CD4-positive, alpha-beta T cell treated with Interleukin-6 for 4 hours (primary cell): ENCODE data around the gene RALGDS.
"Not testable (repeated sequence)": the region's sequence is repeated elsewhere in the genome, so short reads cannot be mapped to it uniquely, and the experiment has no call there.

Source experiments
- DNase-seq: peaks from one replicate; pipeline ENCODE4 v3.0.0-alpha.2; 2020; ENCODE audit warnings: mixed read lengths

The RALGDS gene

DNA sequence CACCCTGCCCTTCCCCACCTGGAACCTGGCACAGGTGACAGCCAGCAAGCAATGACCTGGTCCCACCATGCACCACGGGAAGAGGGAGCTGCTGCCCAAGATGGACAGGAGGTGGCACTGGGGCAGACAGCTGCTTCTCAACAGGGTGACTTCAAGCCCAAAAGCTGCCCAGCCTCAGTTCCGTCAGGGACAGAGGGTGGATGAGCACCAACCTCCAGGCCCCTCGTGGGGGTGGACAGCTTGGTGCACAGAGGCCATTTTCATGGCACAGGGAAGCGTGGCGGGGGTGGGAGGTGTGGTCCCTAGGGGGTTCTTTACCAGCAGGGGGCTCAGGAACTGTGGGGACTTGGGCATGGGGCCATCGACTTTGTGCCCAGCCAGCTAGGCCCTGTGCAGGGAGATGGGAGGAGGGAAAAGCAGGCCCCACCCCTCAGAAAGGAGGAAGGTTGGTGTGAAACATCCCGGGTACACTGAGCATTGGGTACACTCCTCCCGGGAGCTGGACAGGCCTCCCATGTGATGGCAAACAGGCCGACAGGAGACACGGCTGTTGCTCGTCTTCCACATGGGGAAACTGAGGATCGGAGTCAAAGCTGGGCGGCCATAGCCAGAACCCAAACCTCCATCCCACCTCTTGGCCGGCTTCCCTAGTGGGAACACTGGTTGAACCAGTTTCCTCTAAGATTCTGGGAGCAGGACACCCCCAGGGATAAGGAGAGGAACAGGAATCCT, 57.4 kb downstream of the RALGDS start:
- DNase-seq, result no peak

- DNase-seq, result no peak
These were observed 57.9 kb downstream of the RALGDS start for GRCh38 chr9:133063159-133063499.

DNA sequence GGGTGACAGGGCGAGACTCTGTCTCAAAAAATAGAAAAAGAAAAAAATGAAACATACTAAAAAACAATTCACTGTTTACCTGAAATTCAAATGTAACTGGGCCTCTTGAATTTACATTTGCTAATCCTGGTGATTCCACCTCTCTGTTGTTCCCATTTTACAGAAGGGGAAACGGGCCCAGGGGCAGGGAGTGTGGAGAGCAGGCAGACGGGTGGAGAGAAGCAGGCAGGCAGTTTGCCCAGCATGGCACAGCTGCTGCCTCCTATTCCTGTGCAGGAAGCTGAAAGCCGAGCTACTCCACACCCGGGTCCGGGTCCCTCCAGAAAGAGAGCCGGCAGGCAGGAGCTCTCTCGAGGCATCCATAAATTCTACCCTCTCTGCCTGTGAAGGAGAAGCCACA, 58.5 kb downstream of the RALGDS start:
- DNase-seq, result not testable (repeated sequence)

GRCh38 chr9:133061764-133062145, 59.3 kb downstream of the RALGDS start, which contains the start of gene CEL:
CEL (plus strand) TSS chr9:133061981; CDS start chr9:133062003, 22 bp downstream.
- not testable (repeated sequence) for DNase-seq

GRCh38 chr9:133061019-133061763, 59.8 kb downstream of the RALGDS start:
- not testable (repeated sequence) for DNase-seq

DNA sequence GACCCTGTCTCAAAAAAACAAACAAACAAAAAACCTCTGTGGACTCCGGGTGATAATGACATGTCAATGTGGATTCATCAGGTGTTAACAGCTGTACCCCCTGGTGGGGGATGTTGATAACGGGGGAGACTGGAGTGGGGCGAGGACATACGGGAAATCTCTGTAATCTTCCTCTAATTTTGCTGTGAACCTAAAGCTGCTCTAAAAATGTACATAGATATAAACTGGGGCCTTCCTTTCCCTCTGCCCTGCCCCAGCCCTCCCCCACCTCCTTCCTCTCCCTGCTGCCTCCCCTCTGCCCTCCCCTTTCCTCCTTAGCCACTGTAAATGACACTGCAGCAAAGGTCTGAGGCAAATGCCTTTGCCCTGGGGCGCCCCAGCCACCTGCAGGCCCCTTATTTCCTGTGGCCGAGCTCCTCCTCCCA, 60.6 kb downstream of the RALGDS start:
- peak; percentile 36 for DNase-seq

- peak; percentile 38 for DNase-seq
These were observed 61.4 kb downstream of the RALGDS start for GRCh38 chr9:133059623-133060022.

DNA sequence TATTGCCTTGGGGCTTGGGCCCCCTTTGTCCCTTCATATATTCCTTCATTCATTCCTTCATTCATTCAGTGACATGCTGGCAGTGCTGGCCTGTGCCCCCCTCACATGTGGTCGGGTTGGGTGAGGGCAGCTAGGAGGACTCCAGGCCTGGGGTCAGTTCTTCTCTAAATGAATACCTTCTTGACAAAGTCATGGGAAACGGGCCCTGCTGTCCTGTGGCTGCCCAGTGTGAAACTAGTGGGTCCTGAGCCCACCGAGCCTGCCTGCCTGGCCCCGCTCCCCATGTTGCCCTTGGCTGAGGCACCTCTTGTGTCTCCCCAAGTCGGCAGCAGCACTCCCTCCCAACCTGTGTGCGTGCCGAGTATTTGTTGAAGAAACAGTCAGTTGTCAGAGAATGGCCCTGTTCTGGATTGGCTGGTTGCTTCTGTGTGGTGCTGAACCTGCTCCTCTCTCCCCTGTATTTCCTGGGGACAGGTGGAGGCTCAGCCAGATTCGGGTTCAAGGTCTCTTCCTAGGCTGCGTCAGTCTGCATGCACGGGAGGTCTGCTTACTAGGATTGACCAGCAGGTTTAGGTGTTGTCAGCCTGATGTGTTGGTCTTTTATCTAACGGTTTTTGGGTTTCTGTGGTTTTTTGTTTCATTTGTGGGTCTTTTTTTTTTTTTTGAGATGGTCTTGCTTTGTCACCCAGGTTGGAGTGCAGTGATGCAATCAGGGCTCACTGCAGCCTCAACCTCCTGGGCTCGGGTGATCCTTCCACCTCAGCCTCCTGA, 62.3 kb downstream of the RALGDS start:
- peak; percentile 16 for DNase-seq

DNA sequence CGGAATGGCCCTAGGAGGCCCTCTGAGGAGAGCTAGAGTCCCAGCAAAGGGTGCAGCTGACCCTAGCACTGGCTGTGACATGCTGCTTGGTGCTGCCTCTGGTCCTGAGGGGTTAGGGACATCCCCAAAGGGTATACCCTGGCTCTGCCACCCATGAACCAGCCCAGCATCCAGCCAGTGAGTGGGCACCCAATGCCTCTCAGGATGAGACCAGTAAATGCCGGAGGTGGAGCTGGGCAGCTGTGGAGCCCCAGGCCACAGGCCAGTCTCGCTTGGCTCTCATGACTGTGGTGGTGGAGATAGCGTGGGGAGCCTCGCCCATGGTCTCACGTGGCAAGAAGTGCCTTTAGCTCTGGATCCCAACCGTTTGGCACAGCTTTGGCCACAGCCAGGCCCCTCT, 63.0 kb downstream of the RALGDS start:
- DNase-seq, result no peak

DNA sequence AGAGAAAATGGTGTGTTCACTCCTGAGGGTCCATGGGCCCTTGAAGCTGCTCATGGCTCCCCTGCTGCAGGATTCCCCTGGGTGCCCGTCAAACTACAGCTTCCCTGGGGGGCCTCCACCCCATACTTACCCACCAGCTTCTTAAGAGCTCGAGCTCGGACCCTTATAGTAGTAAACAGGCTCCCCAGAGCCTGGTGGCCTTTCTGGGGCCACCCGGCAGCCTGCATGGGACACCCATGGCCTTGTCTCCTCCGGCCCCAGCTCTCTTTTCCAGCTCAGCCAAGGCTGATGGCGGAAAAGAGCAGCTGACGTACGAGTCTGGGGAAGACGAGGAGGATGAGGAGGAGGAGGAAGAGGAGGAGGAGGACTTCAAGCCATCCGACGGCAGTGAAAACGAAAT, 63.5 kb downstream of the RALGDS start:
- no peak for DNase-seq

DNA sequence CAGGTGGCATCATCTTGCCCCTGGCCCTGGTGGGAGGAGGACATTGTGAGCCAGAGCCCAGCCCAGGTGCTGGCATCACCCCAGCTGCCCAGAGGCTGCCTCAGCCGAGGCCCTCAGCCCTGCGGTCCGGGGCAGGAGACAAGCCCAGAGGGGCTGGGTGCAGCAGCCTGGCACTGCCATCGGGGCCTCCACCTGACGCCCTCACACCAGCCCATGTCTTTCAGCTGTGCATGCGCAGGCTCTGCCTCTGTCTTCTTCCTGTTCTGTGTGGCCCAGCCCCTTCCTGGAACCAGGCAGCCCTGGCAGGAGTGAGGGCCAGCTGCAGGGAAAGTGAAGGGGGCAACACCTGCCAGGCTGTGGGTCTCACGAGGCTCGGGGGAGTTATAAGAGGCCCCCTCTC, 64.0 kb downstream of the RALGDS start:
- peak; percentile 61 for DNase-seq

GRCh38 chr9:133056533-133056932, 64.5 kb downstream of the RALGDS start:
- DNase-seq, result peak; percentile 34

DNA sequence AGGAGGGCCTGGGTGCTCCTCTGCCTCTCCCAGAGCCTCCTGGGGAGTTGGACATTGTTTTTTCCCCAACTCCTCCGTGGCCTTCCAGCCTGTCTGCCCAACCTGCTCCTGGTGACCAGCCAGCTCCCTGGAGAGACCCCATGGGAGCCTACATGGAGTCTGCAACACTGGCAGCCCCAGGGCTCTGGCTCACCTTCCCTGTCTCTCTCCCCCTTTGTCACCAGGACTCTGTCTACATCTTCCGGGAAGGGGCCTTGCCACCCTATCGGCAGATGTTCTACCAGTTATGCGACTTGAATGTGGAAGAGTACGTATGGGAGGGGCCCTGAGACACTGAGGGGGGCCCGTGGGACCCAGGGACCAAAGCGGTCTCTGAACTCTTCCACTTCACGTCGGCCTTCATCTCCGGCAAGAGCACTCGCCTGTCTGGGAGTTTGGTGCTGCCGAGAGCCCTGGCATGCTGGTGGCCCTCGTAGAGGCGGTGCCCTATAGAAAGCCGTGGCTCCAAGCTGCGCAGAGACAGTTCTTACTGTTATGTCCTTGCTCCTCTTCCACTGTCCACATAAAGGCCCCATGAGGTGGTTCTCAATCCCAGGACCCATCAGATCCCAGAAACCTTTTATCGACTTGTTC, 65.1 kb downstream of the RALGDS start:
- no peak for DNase-seq

DNA sequence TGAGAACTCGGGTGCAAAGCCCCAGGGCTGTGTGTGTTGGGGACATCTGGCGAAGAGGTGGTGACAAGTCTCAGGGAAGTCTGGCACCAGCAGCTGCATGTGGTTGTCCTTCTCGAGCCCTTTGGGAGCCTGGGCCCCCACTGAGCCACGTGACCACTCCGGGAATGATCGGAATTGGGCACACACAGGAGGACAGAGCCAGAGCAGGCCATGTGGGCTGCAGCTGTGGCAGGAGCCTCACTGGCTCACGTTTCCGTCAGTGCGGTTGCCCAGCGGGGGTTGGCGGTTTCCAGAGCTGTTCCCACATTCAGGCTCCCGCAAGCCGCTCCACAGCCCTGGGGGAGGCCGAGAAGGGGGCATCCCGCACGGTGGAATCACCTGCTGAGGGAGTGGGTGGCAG, 66.1 kb downstream of the RALGDS start:
- DNase-seq, result no peak

- DNase-seq, result no peak
These were observed 66.7 kb downstream of the RALGDS start for GRCh38 chr9:133054194-133054890.

- no peak for DNase-seq
These were observed 69.0 kb downstream of the RALGDS start for GRCh38 chr9:133051966-133052539.

- no peak for DNase-seq
These were observed 69.6 kb downstream of the RALGDS start for GRCh38 chr9:133051281-133051900.

DNA sequence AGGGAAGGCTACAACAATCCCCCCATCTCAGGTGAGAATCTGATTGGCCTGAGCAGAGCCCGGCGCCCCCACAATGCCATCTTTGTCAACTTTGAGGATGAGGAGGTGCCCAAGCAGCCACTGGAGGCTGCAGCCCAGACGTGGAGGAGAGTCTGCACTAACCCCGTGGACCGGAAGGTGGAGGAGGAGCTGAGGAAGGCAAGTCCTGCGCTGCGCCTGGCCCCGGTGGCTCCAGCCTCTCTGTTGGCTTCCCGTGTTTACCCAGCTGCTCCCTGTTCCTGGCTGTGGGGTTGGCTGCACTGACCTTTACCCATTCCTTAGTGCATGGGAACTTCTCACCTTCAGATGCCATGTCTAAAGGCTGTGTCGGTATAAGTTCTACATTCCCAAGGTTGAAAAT, 70.3 kb downstream of the RALGDS start:
- no peak for DNase-seq

DNA sequence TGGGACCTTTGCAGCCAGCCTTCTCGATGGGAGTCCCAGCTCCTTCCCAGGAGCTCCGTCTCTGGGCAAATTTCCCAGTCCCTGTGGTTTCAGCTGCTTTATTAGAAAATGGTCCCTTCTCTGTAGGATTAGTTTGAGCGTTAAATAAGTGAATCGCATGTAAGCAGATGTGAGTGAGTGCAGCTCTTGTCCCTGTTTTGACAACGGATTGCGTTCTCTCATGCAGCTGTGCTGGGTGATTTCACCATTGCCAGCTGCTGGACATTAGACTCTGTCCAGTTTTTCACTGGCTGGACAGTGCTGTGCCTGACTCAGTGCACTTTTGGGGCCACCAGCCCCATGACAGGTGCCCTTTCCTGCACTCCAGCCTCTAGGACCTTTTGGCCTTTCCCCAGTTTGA, 70.9 kb downstream of the RALGDS start:
- no peak for DNase-seq

- DNase-seq, result no peak
These were observed 72.0 kb downstream of the RALGDS start for GRCh38 chr9:133049043-133049442.

GRCh38 chr9:133048595-133048994, 72.4 kb downstream of the RALGDS start:
- DNase-seq, result peak; percentile 50
